Stimulated activated CD4-positive, alpha-beta T cell treated with anti-CD3 and anti-CD28 coated beads, TNF-alpha, amount 100 ng/mL, for 4 hours (primary cell): ENCODE measurements around the gene TRA2A.

Source experiments
- DNase-seq, 3 experiments: peaks; one replicate each; pipeline ENCODE4 v3.0.0-alpha.2; 2020; ENCODE audit warnings: low read depth in 3 of 3

The TRA2A gene

DNA sequence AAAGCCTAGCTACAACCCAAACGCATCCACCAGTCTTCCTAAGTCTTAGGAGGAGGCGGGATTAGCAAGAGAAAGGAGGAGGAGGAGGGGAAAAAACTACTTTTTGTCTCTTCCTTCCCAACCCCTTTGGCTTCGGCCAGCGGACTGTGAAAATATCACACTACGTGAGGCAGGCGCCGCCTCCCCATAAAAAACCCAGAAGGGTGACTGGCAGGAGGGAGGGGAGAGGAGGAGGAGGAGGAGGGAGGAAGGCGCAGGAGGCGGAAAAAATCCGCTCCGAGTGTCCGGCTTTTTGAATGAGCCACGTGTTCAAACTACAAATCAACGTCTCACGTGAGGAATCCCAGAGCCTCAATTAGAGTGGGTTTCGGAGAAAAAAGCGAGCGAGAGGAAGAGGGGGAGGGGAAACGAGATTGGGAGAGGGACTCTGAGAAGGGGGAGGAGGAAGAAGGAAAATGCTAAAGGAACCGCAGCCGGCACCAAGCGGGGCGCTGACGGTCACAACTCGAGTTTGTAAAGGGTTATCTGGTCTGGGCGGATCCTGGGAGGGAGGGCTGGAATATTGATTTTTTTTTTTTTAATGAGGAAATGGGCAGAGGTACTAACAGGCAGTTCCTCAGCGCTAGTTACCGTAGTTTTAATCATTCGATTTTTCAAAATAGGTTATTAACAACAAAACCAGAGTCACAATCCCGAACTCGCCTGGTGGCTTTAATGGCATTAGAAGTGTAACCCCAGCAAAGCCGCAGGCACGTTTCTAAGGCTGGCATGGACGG, 61.3 kb downstream of the TRA2A start, which contains the start of gene IGF2BP3:
TSS of gene IGF2BP3 (minus strand) at position 162 of the 776 bp plus-strand sequence. CDS start 381 bp downstream, outside the sequence.
- no peak for DNase-seq

DNA sequence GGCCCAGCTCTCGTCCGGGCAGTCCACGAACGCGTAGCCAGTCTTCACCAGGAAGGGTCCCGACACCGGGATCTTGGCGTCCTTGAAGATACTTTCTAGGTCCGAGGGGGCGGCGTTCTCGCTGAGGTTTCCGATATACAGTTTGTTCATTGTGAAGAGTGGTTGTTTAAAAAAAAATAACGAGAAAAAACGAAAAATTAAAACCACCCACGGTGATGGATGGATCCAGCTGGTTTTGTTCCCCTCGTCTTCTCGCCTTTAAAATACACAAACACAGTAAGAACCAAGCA, 61.9 kb downstream of the TRA2A start:
- DNase-seq, result no peak

DNA sequence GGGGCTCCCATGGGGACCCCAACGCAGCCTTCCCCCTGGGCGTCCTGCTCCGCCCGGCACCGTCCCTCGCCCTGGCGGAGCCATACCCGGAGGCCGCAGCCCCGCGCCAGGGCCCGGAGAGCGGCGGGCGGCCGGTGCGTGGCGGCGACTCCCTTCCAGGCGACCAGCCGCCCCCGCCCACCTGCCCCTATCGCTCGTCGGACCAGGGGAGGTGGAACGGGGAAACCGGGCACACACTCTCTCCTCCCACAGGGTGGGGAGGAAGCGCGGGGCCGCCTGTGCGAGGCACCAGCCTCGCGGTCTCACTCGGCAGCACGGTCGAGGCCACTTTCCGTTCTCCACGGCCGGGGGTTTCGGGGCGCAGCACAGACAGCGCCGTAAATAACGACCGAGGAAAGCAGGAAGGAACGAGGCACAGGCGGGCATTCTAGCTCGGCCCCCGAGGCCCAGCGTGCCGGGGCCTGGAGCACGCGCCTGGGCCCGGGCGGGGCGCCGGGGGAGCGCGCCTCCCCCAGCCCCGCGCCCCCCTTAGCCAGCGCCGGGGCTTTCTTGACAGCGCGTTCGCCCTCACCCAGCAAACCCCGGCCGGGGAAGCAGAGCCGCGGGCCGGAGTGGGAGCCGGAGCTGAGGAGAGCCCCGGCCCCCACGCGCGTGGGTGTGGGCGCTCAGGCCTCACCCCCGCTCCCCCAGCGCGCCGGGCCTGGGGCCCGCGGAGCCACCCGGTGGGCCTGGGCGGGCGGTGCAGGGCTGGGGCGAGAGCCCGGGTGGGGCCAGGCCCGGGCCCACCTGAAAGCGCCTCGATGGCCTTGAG, 62.4 kb downstream of the TRA2A start:
- no peak for DNase-seq

DNA sequence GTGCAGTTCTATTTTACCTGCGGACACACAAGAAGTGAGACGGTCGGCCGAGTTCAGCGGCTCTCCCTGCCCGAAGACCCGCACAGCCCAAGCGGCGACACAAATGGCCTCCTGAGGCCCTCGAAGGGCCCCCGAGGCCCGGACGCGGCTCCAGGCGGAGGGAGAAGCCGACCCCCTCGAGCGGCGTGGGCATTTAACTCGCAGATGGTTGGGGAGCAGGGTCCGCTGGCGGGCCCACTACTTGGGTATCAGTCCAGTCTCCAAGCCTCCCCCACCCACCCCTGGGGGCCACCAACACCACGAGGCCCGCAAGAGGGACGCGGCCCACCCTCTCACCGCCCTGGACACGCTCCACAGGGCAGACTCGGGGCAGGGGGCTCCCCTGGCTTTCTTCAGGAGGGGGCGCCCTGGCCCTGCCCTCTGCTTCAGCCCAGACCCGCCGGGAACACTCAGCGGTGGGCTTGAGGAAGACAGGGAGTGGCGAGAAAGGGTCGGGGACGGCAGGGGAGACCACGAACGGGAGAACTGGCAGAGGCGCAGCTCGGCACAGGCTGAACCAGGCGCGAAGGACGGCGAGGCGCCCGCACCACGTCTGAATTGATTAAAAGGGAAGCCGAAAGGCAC, 63.1 kb downstream of the TRA2A start:
- DNase-seq, result no peak

DNA sequence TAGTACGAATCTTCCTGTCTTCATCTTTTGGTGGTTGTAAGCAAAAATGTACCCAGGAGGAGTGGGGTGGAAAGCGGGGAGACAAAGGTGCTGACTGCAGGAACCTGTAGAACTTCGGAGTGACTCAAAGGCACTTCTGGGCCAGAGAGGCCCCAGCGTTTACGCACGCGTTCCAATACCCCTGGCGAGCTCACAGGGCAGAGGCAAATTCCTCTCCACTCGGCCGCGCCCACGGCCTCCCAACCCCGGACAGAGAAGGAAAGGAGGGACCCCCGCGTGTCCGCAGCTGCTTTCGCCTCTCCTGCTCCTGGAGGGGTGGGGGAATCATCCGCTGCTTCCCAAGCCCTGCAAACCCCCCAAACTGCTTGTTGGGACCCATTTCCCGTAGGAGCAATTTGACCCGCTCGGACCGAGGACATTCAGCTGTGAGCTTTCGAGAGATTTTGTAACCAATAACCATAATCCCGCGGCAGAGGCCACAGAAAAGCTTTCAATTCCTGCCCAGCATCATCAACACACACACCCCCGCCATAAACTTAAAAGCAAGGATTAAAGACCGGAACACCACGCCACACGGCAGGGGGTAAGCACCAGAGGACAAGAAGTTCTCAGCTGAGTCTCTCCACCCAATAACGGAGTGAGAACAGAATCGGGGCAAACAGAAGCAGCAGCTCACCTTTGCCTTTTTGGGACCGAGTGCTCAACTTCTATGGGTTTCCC, 63.8 kb downstream of the TRA2A start:
- DNase-seq, result no peak

DNA sequence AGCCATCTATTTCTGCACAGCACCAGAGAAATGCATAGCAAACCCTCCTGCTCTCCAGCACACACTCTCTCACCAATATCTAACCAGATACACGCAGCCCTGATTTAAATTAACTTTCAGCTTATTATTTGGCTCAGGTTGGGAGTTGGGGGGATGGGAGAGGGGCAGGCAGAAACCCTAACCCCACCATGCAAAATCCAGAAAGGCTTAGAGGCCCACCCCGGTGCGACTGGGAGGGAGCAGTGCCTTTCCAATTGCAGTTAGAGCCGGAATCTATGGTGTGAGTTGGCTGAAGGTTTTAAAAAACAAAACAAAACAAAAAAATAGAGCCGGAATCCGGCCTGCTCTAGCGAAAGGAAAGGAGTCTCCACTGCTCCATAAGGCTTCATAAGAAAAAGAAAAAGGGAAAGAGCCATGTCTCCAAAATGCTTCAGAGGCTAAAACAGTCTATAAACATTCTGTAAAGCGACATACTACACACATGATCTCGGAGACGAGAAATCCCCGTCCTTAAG, 64.4 kb downstream of the TRA2A start:
- DNase-seq, result no peak

DNA sequence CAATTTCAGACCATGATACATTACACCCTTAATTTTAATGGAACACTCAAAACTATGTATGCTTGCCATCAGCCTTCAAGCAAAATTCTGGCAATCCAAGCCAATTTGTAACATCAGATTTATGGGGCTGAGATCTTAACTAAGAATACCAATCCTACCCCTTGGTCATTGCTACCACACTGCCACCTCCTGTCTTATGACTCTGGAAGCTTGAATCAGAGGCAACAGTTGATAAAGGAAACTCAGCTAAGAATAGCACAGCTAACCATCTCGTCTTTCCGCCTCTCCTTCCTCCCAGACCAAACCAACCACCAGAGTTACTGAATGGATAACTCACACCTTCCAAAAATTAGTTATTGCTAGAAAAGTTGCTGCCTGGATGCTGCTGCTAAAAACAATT, 68.9 kb downstream of the TRA2A start:
- no peak for DNase-seq

DNA sequence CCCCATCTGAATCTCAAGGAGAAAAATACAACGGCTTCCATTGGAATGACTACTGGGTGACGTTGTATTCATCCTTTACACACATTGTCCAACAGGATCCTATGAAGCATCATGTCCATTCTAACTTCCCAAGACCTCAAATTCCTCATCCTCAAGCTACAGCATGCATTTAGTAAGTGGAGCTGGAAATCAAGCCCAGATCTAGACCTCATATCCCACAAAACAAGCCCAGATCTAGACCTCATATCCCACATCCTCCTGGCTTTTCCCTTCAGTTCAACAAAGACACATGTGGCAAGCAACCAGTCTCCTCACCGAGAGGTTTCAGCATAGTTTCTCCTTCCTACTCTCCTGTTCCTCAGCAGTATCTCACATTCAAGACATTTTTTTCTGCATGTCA, 73.7 kb downstream of the TRA2A start:
- no peak for DNase-seq

DNA sequence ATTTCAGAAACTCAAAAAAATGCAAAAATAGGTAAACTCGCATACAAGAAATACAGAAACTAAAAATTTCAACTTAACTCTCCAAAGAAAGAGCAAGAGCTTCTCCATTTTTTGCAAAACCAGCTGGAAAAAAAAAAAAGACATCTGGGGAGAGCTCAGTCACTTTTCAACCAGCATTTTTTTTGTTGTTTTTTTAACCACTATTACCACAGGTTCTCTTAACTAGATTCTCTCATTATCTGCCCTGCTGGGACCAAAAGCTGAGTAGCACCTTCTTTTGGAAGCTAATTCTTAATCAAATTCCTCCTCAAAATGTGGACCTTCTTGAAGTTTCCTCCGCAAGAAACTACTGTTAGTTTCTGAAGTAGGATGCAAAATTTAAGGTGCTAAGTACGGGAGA, 75.7 kb downstream of the TRA2A start:
- DNase-seq, result no peak

DNA sequence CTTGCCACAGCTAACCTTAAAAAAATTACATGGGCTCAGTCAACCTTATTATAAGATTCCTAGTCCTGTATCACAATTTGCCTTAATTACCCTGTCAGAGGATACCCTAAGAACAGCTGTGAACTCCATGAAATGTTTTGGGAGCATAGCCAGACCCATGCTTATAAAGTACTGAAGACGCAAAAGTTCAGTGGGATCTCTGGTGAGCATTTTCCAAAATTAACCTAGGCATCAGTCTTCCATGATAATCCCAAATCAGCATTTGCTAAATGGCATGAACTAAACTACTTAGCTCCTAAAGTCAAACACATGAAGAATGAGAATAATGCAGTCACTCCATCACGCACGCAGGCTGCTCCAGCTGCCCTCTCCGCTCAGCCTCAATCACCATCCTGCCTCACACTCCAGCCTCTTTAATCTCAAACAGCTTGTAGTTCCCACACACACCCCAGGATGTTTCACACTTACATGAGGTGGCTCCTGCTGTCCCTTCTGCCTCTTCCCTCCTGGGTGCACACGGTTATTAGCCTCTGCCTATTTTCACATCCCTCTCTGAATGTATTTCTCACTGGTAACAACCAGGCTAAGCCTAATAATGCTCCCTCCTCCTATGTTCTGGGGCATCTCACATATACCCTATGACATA, 76.8 kb downstream of the TRA2A start:
- DNase-seq, result no peak
